Liver (tissue), 9 donors: ENCODE measurements around the gene ABCA9. TPM values are rescaled to one million over a fixed set of nuclear protein-coding genes. Genes with fewer than 3 reads are reported as not detected.
"Not testable (repeated sequence)": the region's sequence is repeated elsewhere in the genome, so short reads cannot be mapped to it uniquely, and the experiment has no call there.

ENCODE experiments used
- DNase-seq: peaks from one replicate; pipeline ENCODE4 v3.0.0-alpha.2; 2017; ENCODE audit warnings: low spot score
- H3K27ac ChIP-seq, 2 donors: one replicate each; pipeline ENCODE4 v1.7.0; 2013; ENCODE audit warnings: inconsistent platforms in 2 of 2, low read length in 2 of 2, control low read depth in 1 of 2, low read depth in 1 of 2, mild to moderate bottlenecking in 1 of 2
- H3K27me3 ChIP-seq, 4 donors: one replicate each; pipeline versions ENCODE4 v1.6.1 to v1.7.0; 2013; ENCODE audit warnings: low read length in 3 of 4, inconsistent platforms in 1 of 4, mild to moderate bottlenecking in 1 of 4, moderate library complexity in 1 of 4; ENCODE audit not compliant: control insufficient read depth in 4 of 4, insufficient read depth in 4 of 4
- H3K36me3 ChIP-seq, 4 donors: one replicate each; pipeline versions ENCODE4 v1.6.1 to v1.7.0; 2013; ENCODE audit warnings: low read length in 3 of 4, mild to moderate bottlenecking in 3 of 4, low read depth in 1 of 4, moderate library complexity in 1 of 4; ENCODE audit not compliant: control insufficient read depth in 4 of 4, insufficient read depth in 3 of 4
- H3K4me1 ChIP-seq, 4 donors: one replicate each; pipeline versions ENCODE4 v1.6.1 to v1.7.0; 2013; ENCODE audit warnings: low read length in 3 of 4, mild to moderate bottlenecking in 3 of 4, moderate library complexity in 1 of 4; ENCODE audit not compliant: control insufficient read depth in 4 of 4, insufficient read depth in 4 of 4
- H3K4me3 ChIP-seq, 3 donors: one replicate each; pipeline versions ENCODE4 v1.6.1 to v1.7.0; 2013; ENCODE audit warnings: low read length in 3 of 3, control low read depth in 1 of 3, low read depth in 1 of 3, mild to moderate bottlenecking in 1 of 3
- H3K9ac ChIP-seq, 2 donors: one replicate each; pipeline ENCODE4 v1.7.0; 2013; ENCODE audit warnings: low read length in 2 of 2, mild to moderate bottlenecking in 2 of 2, moderate library complexity in 2 of 2, control low read depth in 1 of 2, low read depth in 1 of 2
- H3K9me3 ChIP-seq, 4 donors: one replicate each; pipeline versions ENCODE4 v1.6.1 to v1.7.0; 2013; ENCODE audit warnings: low read length in 3 of 4; ENCODE audit not compliant: control insufficient read depth in 4 of 4
- CTCF ChIP-seq: fragments of 150-350 bp; IDR thresholded peaks from 2 replicates; pipeline ENCODE4 v1.5.1; 2017; ENCODE audit warnings: improper control_type of control experiment, low read depth, low read length; ENCODE audit not compliant: missing input control
- GABPA ChIP-seq, 2 donors: IDR thresholded peaks in 1 of 2; conservative IDR thresholded peaks in 1 of 2; 2 replicates each; pipeline ENCODE4 v1.6.1; 2016; ENCODE audit warnings: antibody characterized with exemption in 2 of 2, mild to moderate bottlenecking in 1 of 2, moderate library complexity in 1 of 2
- HNF4A ChIP-seq, 2 donors: conservative IDR thresholded peaks; 2 replicates each; pipeline ENCODE4 v1.6.1; 2016; ENCODE audit warnings: antibody characterized with exemption in 2 of 2, mild to moderate bottlenecking in 2 of 2
- HNF4G ChIP-seq: IDR thresholded peaks from 2 replicates; pipeline ENCODE4 v1.6.1; 2016; ENCODE audit warnings: antibody characterized with exemption
- NR2F2 ChIP-seq: IDR thresholded peaks from 2 replicates; pipeline ENCODE4 v1.6.1; 2016; ENCODE audit warnings: antibody characterized with exemption
- RXRA ChIP-seq, 2 donors: IDR thresholded peaks; 2 replicates each; pipeline ENCODE4 v1.6.1; 2017 to 2018; ENCODE audit warnings: antibody characterized with exemption in 2 of 2, mild to moderate bottlenecking in 1 of 2
- SP1 ChIP-seq: IDR thresholded peaks from 2 replicates; pipeline ENCODE4 v1.6.1; 2018; ENCODE audit warnings: antibody characterized with exemption, mild to moderate bottlenecking
- ZBTB33 ChIP-seq: IDR thresholded peaks from 2 replicates; pipeline ENCODE4 v1.6.1; 2016; ENCODE audit warnings: antibody characterized with exemption
- WGBS: extraction: QIAGEN DNeasy Blood & Tissue Kit; methylation state at CpG from one replicate; pipeline ENCODE4 v1.1.7; 2013; 5-methylcytosine and 5-hydroxymethylcytosine counted together
- polyA plus RNA-seq, 2 donors: library from polyadenylated mRNA; stranded (reverse) in 1 of 2; unstranded in 1 of 2; fragments of 200-250 nt in 1 of 2; fragments of >200 nt in 1 of 2; fragmentation: Nextera tagmentation in 1 of 2; extraction: Ambion mirVana in 1 of 2; gene quantifications; one replicate each; pipeline versions ENCODE4 v1.2.1 to v1.2.3, GENCODE V29; 2013 to 2015
- total RNA-seq, 2 donors: library from RNA; depleted of rRNA; stranded (reverse); fragments of >200 nt; gene quantifications; one replicate each; pipeline ENCODE4 v1.2.3, GENCODE V29; 2014
- TF ChIP-seq, protein P1 (sequence below): IDR thresholded peaks from 2 replicates; pipeline ENCODE4 v1.6.1; 2016; ENCODE audit warnings: antibody characterized with exemption, mild to moderate bottlenecking
- TF ChIP-seq, protein P2 (sequence below): IDR thresholded peaks from 2 replicates; pipeline ENCODE4 v1.6.1; 2016; ENCODE audit warnings: antibody characterized with exemption
- TF ChIP-seq, protein P3 (sequence below): IDR thresholded peaks from 2 replicates; pipeline ENCODE4 v1.6.1; 2016; ENCODE audit warnings: antibody characterized with exemption
- donor health status: healthy.
- donor health status: healthy.
- donor health status: healthy.
- donor health status: healthy.
- donor health status: healthy.

The ABCA9 gene
- total and polyA plus RNA-seq, 4 donors, result 1.4 to 18.9 (median 5.9) TPM

GRCh38 chr17:68944435-68945035, 116.2 kb downstream of the ABCA9 start:
- Histone ChIP-seq H3K27me3 (no peaks in the 10 kb centered on the region), H3K36me3 (peaks cover 0 to 3% (median 0%) of the 10 kb centered on the region in 4 donors), H3K9ac (no peak overlapping the region), H3K4me1 (peaks cover 2 to 35% (median 15%) of the 10 kb centered on the region in 4 donors), H3K9me3 (no peaks in the 10 kb centered on the region), H3K4me3 (no peak overlapping the region), H3K27ac (no peak overlapping the region)
- DNase-seq, result no peak
- WGBS, result 86% methylated on average over 6 of the region's 6 CpGs
- no peak for TF ChIP-seq ZBTB33
- no peak for TF ChIP-seq CTCF
- TF ChIP-seq, protein P1, sequence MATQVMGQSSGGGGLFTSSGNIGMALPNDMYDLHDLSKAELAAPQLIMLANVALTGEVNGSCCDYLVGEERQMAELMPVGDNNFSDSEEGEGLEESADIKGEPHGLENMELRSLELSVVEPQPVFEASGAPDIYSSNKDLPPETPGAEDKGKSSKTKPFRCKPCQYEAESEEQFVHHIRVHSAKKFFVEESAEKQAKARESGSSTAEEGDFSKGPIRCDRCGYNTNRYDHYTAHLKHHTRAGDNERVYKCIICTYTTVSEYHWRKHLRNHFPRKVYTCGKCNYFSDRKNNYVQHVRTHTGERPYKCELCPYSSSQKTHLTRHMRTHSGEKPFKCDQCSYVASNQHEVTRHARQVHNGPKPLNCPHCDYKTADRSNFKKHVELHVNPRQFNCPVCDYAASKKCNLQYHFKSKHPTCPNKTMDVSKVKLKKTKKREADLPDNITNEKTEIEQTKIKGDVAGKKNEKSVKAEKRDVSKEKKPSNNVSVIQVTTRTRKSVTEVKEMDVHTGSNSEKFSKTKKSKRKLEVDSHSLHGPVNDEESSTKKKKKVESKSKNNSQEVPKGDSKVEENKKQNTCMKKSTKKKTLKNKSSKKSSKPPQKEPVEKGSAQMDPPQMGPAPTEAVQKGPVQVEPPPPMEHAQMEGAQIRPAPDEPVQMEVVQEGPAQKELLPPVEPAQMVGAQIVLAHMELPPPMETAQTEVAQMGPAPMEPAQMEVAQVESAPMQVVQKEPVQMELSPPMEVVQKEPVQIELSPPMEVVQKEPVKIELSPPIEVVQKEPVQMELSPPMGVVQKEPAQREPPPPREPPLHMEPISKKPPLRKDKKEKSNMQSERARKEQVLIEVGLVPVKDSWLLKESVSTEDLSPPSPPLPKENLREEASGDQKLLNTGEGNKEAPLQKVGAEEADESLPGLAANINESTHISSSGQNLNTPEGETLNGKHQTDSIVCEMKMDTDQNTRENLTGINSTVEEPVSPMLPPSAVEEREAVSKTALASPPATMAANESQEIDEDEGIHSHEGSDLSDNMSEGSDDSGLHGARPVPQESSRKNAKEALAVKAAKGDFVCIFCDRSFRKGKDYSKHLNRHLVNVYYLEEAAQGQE, result no peak
- TF ChIP-seq HNF4G, result no peak
- no peak for TF ChIP-seq RXRA (IDR thresholded peaks at IDR 0.05)
- no peak for TF ChIP-seq NR2F2
- TF ChIP-seq HNF4A (conservative IDR thresholded peaks at IDR 0.05), result no peak
- TF ChIP-seq SP1, result no peak
- TF ChIP-seq, protein P2, sequence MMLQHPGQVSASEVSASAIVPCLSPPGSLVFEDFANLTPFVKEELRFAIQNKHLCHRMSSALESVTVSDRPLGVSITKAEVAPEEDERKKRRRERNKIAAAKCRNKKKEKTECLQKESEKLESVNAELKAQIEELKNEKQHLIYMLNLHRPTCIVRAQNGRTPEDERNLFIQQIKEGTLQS, result no peak
- TF ChIP-seq GABPA (IDR thresholded peaks at IDR 0.05 in 1 of 2, conservative IDR thresholded peaks at IDR 0.05 in 1 of 2), result no peak
- TF ChIP-seq, protein P3, sequence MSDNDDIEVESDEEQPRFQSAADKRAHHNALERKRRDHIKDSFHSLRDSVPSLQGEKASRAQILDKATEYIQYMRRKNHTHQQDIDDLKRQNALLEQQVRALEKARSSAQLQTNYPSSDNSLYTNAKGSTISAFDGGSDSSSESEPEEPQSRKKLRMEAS, result no peak

DNA sequence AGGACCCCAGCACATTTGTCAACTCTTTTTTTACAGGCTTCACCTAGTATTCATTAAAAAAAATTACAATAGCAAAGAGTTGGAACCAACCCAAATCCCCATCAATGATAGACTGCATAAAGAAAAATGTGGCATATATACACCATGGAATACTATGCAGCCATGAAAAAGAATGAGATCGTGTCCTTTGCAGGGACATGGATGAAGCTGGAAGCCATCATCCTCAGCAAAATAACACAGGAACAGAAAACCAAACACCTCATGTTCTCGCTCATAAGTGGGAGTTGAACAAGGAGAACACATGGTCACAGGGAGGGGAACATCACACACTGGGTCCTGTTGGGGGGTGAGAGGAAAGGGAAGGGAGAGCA, 116.9 kb downstream of the ABCA9 start:
- not testable (repeated sequence) for H3K4me3 ChIP-seq, H3K27me3 ChIP-seq, H3K36me3 ChIP-seq, H3K9me3 ChIP-seq, H3K27ac ChIP-seq, DNase-seq, H3K9ac ChIP-seq
- peaks cover 6 to 34% (median 19%) of the 10 kb centered on the region in 4 donors for H3K4me1 ChIP-seq
- WGBS, result 93% methylated on average over 2 of the region's 2 CpGs
